Peyer's patch (tissue), 4 donors: Measurements from ENCODE around the gene SLC22A7. TPM values are rescaled to one million over a fixed set of nuclear protein-coding genes. Genes with fewer than 3 reads are reported as not detected.
"Not testable (repeated sequence)": the region's sequence is repeated elsewhere in the genome, so short reads cannot be mapped to it uniquely, and the experiment has no call there.

ENCODE experiments used
- DNase-seq, 3 donors: peaks; one replicate each; pipeline ENCODE4 v3.0.0-alpha.2; 2017 to 2019
- H3K27ac ChIP-seq, 4 donors: fragments of 200-600 bp; sonication (generic); one replicate each; pipeline ENCODE4 v1.5.1; 2016 to 2019
- H3K27me3 ChIP-seq, 2 donors: fragments of 200-600 bp; sonication (generic); one replicate each; pipeline ENCODE4 v1.5.1; 2019
- H3K36me3 ChIP-seq, 3 donors: fragments of 200-600 bp; sonication (generic); one replicate each; pipeline ENCODE4 v1.5.1; 2016 to 2019
- H3K4me1 ChIP-seq, 4 donors: fragments of 200-600 bp; sonication (generic); one replicate each; pipeline ENCODE4 v1.5.1; 2016 to 2019
- H3K4me3 ChIP-seq, 4 donors: fragments of 200-600 bp; sonication (generic); 1 replicate in 3 of 4; 2 replicates in 1 of 4; pipeline ENCODE4 v1.5.1; 2016 to 2019; ENCODE audit warnings: mild to moderate bottlenecking in 1 of 4
- H3K9me3 ChIP-seq, 4 donors: fragments of 200-600 bp; sonication (generic); one replicate each; pipeline ENCODE4 v1.5.1; 2016 to 2019; ENCODE audit warnings: mild to moderate bottlenecking in 1 of 4
- POLR2A ChIP-seq, 2 donors: fragments of 450-650 bp; IDR thresholded peaks; one replicate each; pipeline ENCODE4 v1.5.1; 2017; ENCODE audit warnings: antibody characterized with exemption in 2 of 2, mild to moderate bottlenecking in 2 of 2, moderate library complexity in 2 of 2
- total RNA-seq, 4 donors: library from RNA; depleted of rRNA; stranded (reverse); fragments of >200 nt; gene quantifications; one replicate each; pipeline ENCODE4 v1.1.0, GENCODE V29; 2016
- TF ChIP-seq, protein P1 (sequence below), 6 experiments: fragments of 450-650 bp in 4 of 6; fragments of 200-600 bp in 2 of 6; sonication (generic) in 1 of 6; IDR thresholded peaks; one replicate each; pipeline ENCODE4 v1.5.1; 2017 to 2019; ENCODE audit warnings: antibody characterized with exemption in 6 of 6, mild to moderate bottlenecking in 3 of 6, moderate library complexity in 1 of 6

Gene SLC22A7
- total RNA-seq, 4 donors from 2014 or later = 0.80 TPM; not detected in 3

DNA sequence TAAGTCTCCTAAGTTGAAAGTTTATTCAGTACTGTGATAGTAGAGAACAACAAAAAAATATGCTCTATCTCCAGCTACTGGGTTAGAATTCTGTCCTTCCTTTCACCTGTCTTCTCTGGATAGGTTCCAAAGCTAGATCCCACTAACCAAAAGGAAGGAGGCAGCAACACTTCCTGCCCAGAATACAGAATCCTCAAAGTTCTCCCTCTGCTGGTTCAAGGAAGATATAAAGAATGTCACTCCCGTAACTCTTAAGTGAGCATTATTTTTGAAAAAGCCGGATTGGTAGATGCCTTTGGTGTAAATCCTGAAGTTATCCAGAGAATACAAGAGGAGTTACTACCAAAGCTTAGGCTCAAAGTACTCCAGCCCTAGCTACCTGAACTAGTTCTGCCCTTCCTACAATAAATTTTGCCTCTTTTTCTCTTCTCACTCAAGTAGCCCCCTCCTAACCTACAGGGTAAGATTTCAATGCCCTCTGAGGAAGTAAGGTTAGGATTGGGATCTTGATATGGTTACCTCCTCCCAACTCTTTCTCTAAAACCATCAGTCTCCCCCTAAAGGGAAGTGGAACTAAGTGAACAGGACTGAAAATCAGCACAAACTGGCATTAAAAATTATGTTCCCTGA is 36.5 kb downstream of the SLC22A7 start:
- Histone ChIP-seq H3K4me3 (no peak overlapping the region), H3K27ac (peak overlapping the region in 2 of 4 donors; percentile 11 to 32), H3K4me1 (no peaks in the 10 kb centered on the region), H3K9me3 (no peaks in the 10 kb centered on the region), H3K36me3 (peaks cover 0 to 22% (median 0%) of the 10 kb centered on the region in 3 donors), H3K27me3 (no peaks in the 10 kb centered on the region)
- TF ChIP-seq, protein P1, sequence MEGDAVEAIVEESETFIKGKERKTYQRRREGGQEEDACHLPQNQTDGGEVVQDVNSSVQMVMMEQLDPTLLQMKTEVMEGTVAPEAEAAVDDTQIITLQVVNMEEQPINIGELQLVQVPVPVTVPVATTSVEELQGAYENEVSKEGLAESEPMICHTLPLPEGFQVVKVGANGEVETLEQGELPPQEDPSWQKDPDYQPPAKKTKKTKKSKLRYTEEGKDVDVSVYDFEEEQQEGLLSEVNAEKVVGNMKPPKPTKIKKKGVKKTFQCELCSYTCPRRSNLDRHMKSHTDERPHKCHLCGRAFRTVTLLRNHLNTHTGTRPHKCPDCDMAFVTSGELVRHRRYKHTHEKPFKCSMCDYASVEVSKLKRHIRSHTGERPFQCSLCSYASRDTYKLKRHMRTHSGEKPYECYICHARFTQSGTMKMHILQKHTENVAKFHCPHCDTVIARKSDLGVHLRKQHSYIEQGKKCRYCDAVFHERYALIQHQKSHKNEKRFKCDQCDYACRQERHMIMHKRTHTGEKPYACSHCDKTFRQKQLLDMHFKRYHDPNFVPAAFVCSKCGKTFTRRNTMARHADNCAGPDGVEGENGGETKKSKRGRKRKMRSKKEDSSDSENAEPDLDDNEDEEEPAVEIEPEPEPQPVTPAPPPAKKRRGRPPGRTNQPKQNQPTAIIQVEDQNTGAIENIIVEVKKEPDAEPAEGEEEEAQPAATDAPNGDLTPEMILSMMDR (IDR thresholded peaks at IDR 0.05) = peak; percentile 18 to 80 (median 59)
- TF ChIP-seq POLR2A (IDR thresholded peaks at IDR 0.05) = no peak
- no peak for DNase-seq

DNA sequence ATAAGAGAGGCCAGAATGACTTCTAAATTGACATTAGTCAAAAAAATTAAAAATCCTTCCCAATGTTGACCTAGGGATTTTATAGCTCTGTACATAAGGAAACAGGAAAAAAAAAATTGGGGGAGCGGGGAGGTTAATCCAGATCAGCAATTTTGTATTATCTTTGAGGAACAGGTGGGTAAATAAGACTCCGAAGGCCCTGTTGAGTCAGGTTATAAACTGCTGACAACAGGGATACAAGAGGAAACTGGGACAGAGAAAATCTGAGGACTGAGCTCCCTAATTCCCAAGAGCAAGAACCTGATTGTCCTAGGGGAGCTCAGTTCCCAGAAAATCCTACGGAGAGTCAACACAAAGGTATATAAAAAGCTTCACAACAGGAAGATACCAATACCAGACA is 37.4 kb downstream of the SLC22A7 start:
- no peak for DNase-seq
- peaks cover 0 to 30% (median 0%) of the 10 kb centered on the region in 3 donors for H3K36me3 ChIP-seq
- H3K27me3 ChIP-seq = no peaks in the 10 kb centered on the region
- no peak for TF ChIP-seq POLR2A (IDR thresholded peaks at IDR 0.05)
- TF ChIP-seq, protein P1 (IDR thresholded peaks at IDR 0.05) = no peak
- no peak overlapping the region for H3K4me3 ChIP-seq
- H3K9me3 ChIP-seq = no peaks in the 10 kb centered on the region
- H3K27ac ChIP-seq = peak overlapping the region in 1 of 4 donors; percentile 63
- H3K4me1 ChIP-seq = no peaks in the 10 kb centered on the region

DNA sequence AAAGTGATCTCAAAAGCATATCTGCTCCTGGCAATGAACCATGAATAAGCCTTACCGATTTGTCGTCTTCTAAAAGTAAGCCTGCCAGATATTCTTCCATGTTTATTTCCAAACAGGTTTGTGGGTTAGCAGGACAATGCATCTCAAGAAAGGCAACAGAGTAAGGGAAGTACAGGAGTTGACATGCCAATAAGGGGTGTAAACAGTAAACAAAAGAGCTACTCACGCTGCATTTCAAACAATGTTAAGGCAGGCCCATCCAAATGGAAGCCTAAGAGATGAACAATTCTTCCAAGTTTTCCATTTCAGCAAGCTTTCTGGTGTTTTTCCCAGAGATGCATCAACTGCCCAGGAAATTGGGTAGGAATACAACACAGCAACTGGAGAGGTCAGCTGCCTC is 38.3 kb downstream of the SLC22A7 start:
- Histone ChIP-seq H3K27ac (no peak overlapping the region), H3K27me3 (no peaks in the 10 kb centered on the region)

DNA sequence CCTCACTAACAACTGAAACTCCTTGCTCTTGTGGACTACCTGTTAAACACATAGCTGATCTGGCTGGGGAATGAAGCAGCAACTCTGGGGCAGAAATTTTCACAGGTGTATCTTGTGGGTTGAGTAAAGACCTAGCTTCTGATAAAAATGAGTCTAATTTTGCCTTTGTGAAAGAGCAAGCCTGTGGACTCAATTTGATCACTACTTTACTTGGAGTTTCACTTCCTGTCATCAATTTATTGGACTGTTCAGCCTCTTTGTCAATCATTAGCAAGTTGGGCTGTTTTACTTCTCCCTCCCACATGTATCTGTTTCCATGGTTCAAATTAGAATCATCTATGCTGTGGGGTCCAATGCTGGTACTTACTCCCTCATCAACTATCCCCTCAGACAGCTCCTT is 40.2 kb downstream of the SLC22A7 start:
- TF ChIP-seq, protein P1 (IDR thresholded peaks at IDR 0.05) = no peak
- no peak for TF ChIP-seq POLR2A (IDR thresholded peaks at IDR 0.05)
- no peak for DNase-seq
- Histone ChIP-seq H3K4me1 (no peaks in the 10 kb centered on the region), H3K9me3 (no peaks in the 10 kb centered on the region), H3K4me3 (no peak overlapping the region), H3K27me3 (no peaks in the 10 kb centered on the region), H3K36me3 (peaks cover 0 to 58% (median 0%) of the 10 kb centered on the region in 3 donors), H3K27ac (peak overlapping the region in 1 of 4 donors; percentile 54)

More for the DNA sequence above, 38.3 kb downstream of the SLC22A7 start:
- Histone ChIP-seq H3K4me3 (no peak overlapping the region), H3K36me3 (peaks cover 0 to 40% (median 0%) of the 10 kb centered on the region in 3 donors), H3K9me3 (no peaks in the 10 kb centered on the region), H3K4me1 (no peaks in the 10 kb centered on the region)
- TF ChIP-seq POLR2A (IDR thresholded peaks at IDR 0.05) = no peak
- TF ChIP-seq, protein P1 (IDR thresholded peaks at IDR 0.05) = no peak
- no peak for DNase-seq

DNA sequence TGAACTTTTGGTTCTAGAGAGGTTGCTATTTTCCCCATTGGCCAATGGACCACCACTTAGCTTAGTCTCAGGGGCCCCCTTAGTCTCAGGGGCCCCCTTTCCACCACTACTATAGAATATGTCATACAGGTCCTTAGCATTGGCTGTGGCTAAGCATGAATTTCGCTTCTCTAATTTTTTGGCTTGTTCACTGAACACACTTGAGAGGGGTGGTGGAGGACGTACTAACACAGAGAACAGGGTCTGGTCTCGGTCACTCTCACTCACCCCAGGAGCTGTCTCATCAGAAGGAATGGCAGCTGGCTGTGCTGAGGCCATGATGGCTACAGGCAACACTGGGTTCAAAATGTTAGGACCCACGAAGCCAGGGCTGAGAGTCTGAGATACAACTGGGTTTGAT is 41.1 kb downstream of the SLC22A7 start:
- TF ChIP-seq, protein P1 (IDR thresholded peaks at IDR 0.05) = no peak
- no peak for TF ChIP-seq POLR2A (IDR thresholded peaks at IDR 0.05)
- H3K9me3 ChIP-seq = no peaks in the 10 kb centered on the region
- no peak overlapping the region for H3K4me3 ChIP-seq
- H3K27me3 ChIP-seq = no peaks in the 10 kb centered on the region
- DNase-seq = no peak
- H3K27ac ChIP-seq = no peak overlapping the region
- H3K4me1 ChIP-seq = no peaks in the 10 kb centered on the region
- H3K36me3 ChIP-seq = peaks cover 0 to 66% (median 0%) of the 10 kb centered on the region in 3 donors

DNA sequence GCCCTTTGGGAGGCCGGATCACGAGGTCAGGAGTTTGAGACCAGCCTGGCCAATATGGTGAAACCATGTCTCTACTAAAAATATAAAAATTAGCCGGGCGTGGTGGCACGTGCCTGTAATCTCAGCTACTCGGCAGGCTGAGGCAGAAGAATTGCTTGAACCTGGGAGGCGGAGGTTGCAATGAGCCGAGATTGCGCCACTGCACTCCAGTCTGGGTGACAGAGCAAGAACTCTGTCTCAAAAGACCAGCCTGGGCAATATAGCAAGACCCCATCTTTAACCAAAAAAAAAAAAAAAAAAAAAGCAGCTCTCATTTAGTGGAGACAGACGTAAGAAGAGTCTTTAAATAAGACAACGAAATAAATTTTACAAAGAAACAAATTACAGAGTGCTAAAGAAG is 48.2 kb downstream of the SLC22A7 start:
- H3K4me1 ChIP-seq, H3K4me3 ChIP-seq, H3K27ac ChIP-seq, DNase-seq, H3K27me3 ChIP-seq, H3K9me3 ChIP-seq: not testable (repeated sequence)
- H3K36me3 ChIP-seq = peaks cover 0 to 79% (median 0%) of the 10 kb centered on the region in 3 donors
